ENCODE data around the gene SMIM45.

Gene SMIM45

GRCh38 chr22:41983513-41984405 lies 31.8 kb downstream of the SMIM45 start:
- H3K27me3 ChIP-seq (ENCODE audit: control insufficient read depth in 2 of 2, insufficient read depth in 2 of 2, low read length in 2 of 2), result no peaks in the 10 kb centered on the region
- no peak overlapping the region for H3K27ac ChIP-seq (ENCODE audit: low read depth in 2 of 2, low read length in 2 of 2)

GRCh38 chr22:41987276-41987675 lies 35.3 kb downstream of the SMIM45 start:
- Histone ChIP-seq H3K27ac (ENCODE audit: low read depth in 2 of 2, low read length in 2 of 2) (no peak overlapping the region), H3K9ac (ENCODE audit: low read depth in 1 of 2, low read length in 2 of 2) (no peak overlapping the region), H3K36me3 (ENCODE audit: control insufficient read depth in 2 of 2, insufficient read depth in 2 of 2, low read length in 2 of 2) (no peaks in the 10 kb centered on the region), H3K27me3 (ENCODE audit: control insufficient read depth in 2 of 2, insufficient read depth in 2 of 2, low read length in 2 of 2) (peaks cover 0 to 4% of the 10 kb centered on the region in 2 donors), H3K4me1 (ENCODE audit: control insufficient read depth in 2 of 2, insufficient read depth in 2 of 2, low read length in 2 of 2) (no peaks in the 10 kb centered on the region), H3K9me3 (ENCODE audit: control insufficient read depth in 2 of 2, low read length in 2 of 2) (no peaks in the 10 kb centered on the region), H3K4me3 (ENCODE audit: low read length in 2 of 2) (no peak overlapping the region)

More at GRCh38 chr22:41983513-41984405, 31.8 kb downstream of the SMIM45 start:
- Histone ChIP-seq H3K4me1 (ENCODE audit: control insufficient read depth in 2 of 2, insufficient read depth in 2 of 2, low read length in 2 of 2) (no peaks in the 10 kb centered on the region), H3K9me3 (ENCODE audit: control insufficient read depth in 2 of 2, low read length in 2 of 2) (no peaks in the 10 kb centered on the region), H3K36me3 (ENCODE audit: control insufficient read depth in 2 of 2, insufficient read depth in 2 of 2, low read length in 2 of 2) (no peaks in the 10 kb centered on the region), H3K4me3 (ENCODE audit: low read length in 2 of 2) (no peak overlapping the region), H3K9ac (ENCODE audit: low read depth in 1 of 2, low read length in 2 of 2) (no peak overlapping the region)

- peaks cover 0 to 4% of the 10 kb centered on the region in 2 donors for H3K27me3 ChIP-seq (ENCODE audit: control insufficient read depth in 2 of 2, insufficient read depth in 2 of 2, low read length in 2 of 2)
- no peak overlapping the region for H3K9ac ChIP-seq (ENCODE audit: low read depth in 1 of 2, low read length in 2 of 2)
- H3K9me3 ChIP-seq (ENCODE audit: control insufficient read depth in 2 of 2, low read length in 2 of 2), result no peaks in the 10 kb centered on the region
- H3K4me3 ChIP-seq (ENCODE audit: low read length in 2 of 2), result no peak overlapping the region
- no peaks in the 10 kb centered on the region for H3K4me1 ChIP-seq (ENCODE audit: control insufficient read depth in 2 of 2, insufficient read depth in 2 of 2, low read length in 2 of 2)
- H3K36me3 ChIP-seq (ENCODE audit: control insufficient read depth in 2 of 2, insufficient read depth in 2 of 2, low read length in 2 of 2), result no peaks in the 10 kb centered on the region
- no peak overlapping the region for H3K27ac ChIP-seq (ENCODE audit: low read depth in 2 of 2, low read length in 2 of 2)
Observed at GRCh38 chr22:41989246-41989645, 37.3 kb downstream of the SMIM45 start.

GRCh38 chr22:41991111-41991510 lies 39.2 kb downstream of the SMIM45 start:
- no peak overlapping the region for H3K4me3 ChIP-seq (ENCODE audit: low read length in 2 of 2)
- H3K27ac ChIP-seq (ENCODE audit: low read depth in 2 of 2, low read length in 2 of 2), result no peak overlapping the region
- H3K9me3 ChIP-seq (ENCODE audit: control insufficient read depth in 2 of 2, low read length in 2 of 2), result no peaks in the 10 kb centered on the region
- H3K36me3 ChIP-seq (ENCODE audit: control insufficient read depth in 2 of 2, insufficient read depth in 2 of 2, low read length in 2 of 2), result no peaks in the 10 kb centered on the region
- no peaks in the 10 kb centered on the region for H3K4me1 ChIP-seq (ENCODE audit: control insufficient read depth in 2 of 2, insufficient read depth in 2 of 2, low read length in 2 of 2)
- H3K27me3 ChIP-seq (ENCODE audit: control insufficient read depth in 2 of 2, insufficient read depth in 2 of 2, low read length in 2 of 2), result peaks cover 0 to 4% of the 10 kb centered on the region in 2 donors
- no peak overlapping the region for H3K9ac ChIP-seq (ENCODE audit: low read depth in 1 of 2, low read length in 2 of 2)

GRCh38 chr22:41992496-41992895 lies 40.5 kb downstream of the SMIM45 start:
- Histone ChIP-seq H3K27me3 (ENCODE audit: control insufficient read depth in 2 of 2, insufficient read depth in 2 of 2, low read length in 2 of 2) (peaks cover 0 to 4% of the 10 kb centered on the region in 2 donors), H3K27ac (ENCODE audit: low read depth in 2 of 2, low read length in 2 of 2) (no peak overlapping the region), H3K36me3 (ENCODE audit: control insufficient read depth in 2 of 2, insufficient read depth in 2 of 2, low read length in 2 of 2) (no peaks in the 10 kb centered on the region), H3K9ac (ENCODE audit: low read depth in 1 of 2, low read length in 2 of 2) (no peak overlapping the region), H3K9me3 (ENCODE audit: control insufficient read depth in 2 of 2, low read length in 2 of 2) (no peaks in the 10 kb centered on the region), H3K4me1 (ENCODE audit: control insufficient read depth in 2 of 2, insufficient read depth in 2 of 2, low read length in 2 of 2) (no peaks in the 10 kb centered on the region), H3K4me3 (ENCODE audit: low read length in 2 of 2) (no peak overlapping the region)

GRCh38 chr22:41995211-41995610 lies 43.3 kb downstream of the SMIM45 start:
- no peak overlapping the region for H3K4me3 ChIP-seq (ENCODE audit: low read length in 2 of 2)
- H3K27me3 ChIP-seq (ENCODE audit: control insufficient read depth in 2 of 2, insufficient read depth in 2 of 2, low read length in 2 of 2), result no peaks in the 10 kb centered on the region
- no peak overlapping the region for H3K27ac ChIP-seq (ENCODE audit: low read depth in 2 of 2, low read length in 2 of 2)
- no peaks in the 10 kb centered on the region for H3K9me3 ChIP-seq (ENCODE audit: control insufficient read depth in 2 of 2, low read length in 2 of 2)
- no peaks in the 10 kb centered on the region for H3K36me3 ChIP-seq (ENCODE audit: control insufficient read depth in 2 of 2, insufficient read depth in 2 of 2, low read length in 2 of 2)
- H3K9ac ChIP-seq (ENCODE audit: low read depth in 1 of 2, low read length in 2 of 2), result no peak overlapping the region
- peaks cover 0 to 12% of the 10 kb centered on the region in 2 donors for H3K4me1 ChIP-seq (ENCODE audit: control insufficient read depth in 2 of 2, insufficient read depth in 2 of 2, low read length in 2 of 2)

GRCh38 chr22:41996826-41997225 lies 44.9 kb downstream of the SMIM45 start:
- no peaks in the 10 kb centered on the region for H3K36me3 ChIP-seq (ENCODE audit: control insufficient read depth in 2 of 2, insufficient read depth in 2 of 2, low read length in 2 of 2)
- no peaks in the 10 kb centered on the region for H3K9me3 ChIP-seq (ENCODE audit: control insufficient read depth in 2 of 2, low read length in 2 of 2)
- H3K27me3 ChIP-seq (ENCODE audit: control insufficient read depth in 2 of 2, insufficient read depth in 2 of 2, low read length in 2 of 2), result no peaks in the 10 kb centered on the region
- H3K9ac ChIP-seq (ENCODE audit: low read depth in 1 of 2, low read length in 2 of 2), result no peak overlapping the region
- H3K27ac ChIP-seq (ENCODE audit: low read depth in 2 of 2, low read length in 2 of 2), result no peak overlapping the region
- H3K4me1 ChIP-seq (ENCODE audit: control insufficient read depth in 2 of 2, insufficient read depth in 2 of 2, low read length in 2 of 2), result peaks cover 0 to 12% of the 10 kb centered on the region in 2 donors
- no peak overlapping the region for H3K4me3 ChIP-seq (ENCODE audit: low read length in 2 of 2)

- H3K4me3 ChIP-seq (ENCODE audit: low read length in 2 of 2), result peak within 1 kb of the TSS; percentile 67 to 77
- peaks cover 0 to 12% of the 10 kb centered on the region in 2 donors for H3K4me1 ChIP-seq (ENCODE audit: control insufficient read depth in 2 of 2, insufficient read depth in 2 of 2, low read length in 2 of 2)
- H3K27me3 ChIP-seq (ENCODE audit: control insufficient read depth in 2 of 2, insufficient read depth in 2 of 2, low read length in 2 of 2), result no peaks in the 10 kb centered on the region
- peak within 1 kb of the TSS; percentile 56 to 60 for H3K9ac ChIP-seq (ENCODE audit: low read depth in 1 of 2, low read length in 2 of 2)
- no peaks in the 10 kb centered on the region for H3K36me3 ChIP-seq (ENCODE audit: control insufficient read depth in 2 of 2, insufficient read depth in 2 of 2, low read length in 2 of 2)
- H3K9me3 ChIP-seq (ENCODE audit: control insufficient read depth in 2 of 2, low read length in 2 of 2), result no peaks in the 10 kb centered on the region
- peak within 1 kb of the TSS in 1 of 2 donors; percentile 9 for H3K27ac ChIP-seq (ENCODE audit: low read depth in 2 of 2, low read length in 2 of 2)
Observed at GRCh38 chr22:41998361-41999261, 46.7 kb downstream of the SMIM45 start, which contains the start of gene WBP2NL. Gene WBP2NL, plus strand, starts transcription at chr22:41998788. Its CDS starts 31 bp downstream, at chr22:41998819.

- H3K27me3 ChIP-seq (ENCODE audit: control insufficient read depth in 2 of 2, insufficient read depth in 2 of 2, low read length in 2 of 2), result no peaks in the 10 kb centered on the region
- H3K36me3 ChIP-seq (ENCODE audit: control insufficient read depth in 2 of 2, insufficient read depth in 2 of 2, low read length in 2 of 2), result no peaks in the 10 kb centered on the region
- H3K9me3 ChIP-seq (ENCODE audit: control insufficient read depth in 2 of 2, low read length in 2 of 2), result no peaks in the 10 kb centered on the region
- peaks cover 0 to 12% of the 10 kb centered on the region in 2 donors for H3K4me1 ChIP-seq (ENCODE audit: control insufficient read depth in 2 of 2, insufficient read depth in 2 of 2, low read length in 2 of 2)
- no peak overlapping the region for H3K27ac ChIP-seq (ENCODE audit: low read depth in 2 of 2, low read length in 2 of 2)
- H3K4me3 ChIP-seq (ENCODE audit: low read length in 2 of 2), result no peak overlapping the region
- H3K9ac ChIP-seq (ENCODE audit: low read depth in 1 of 2, low read length in 2 of 2), result no peak overlapping the region
Observed at GRCh38 chr22:42000466-42000865, 48.5 kb downstream of the SMIM45 start.

- H3K4me3 ChIP-seq (ENCODE audit: low read length in 2 of 2), result no peak overlapping the region
- no peaks in the 10 kb centered on the region for H3K27me3 ChIP-seq (ENCODE audit: control insufficient read depth in 2 of 2, insufficient read depth in 2 of 2, low read length in 2 of 2)
- H3K9ac ChIP-seq (ENCODE audit: low read depth in 1 of 2, low read length in 2 of 2), result no peak overlapping the region
- H3K36me3 ChIP-seq (ENCODE audit: control insufficient read depth in 2 of 2, insufficient read depth in 2 of 2, low read length in 2 of 2), result no peaks in the 10 kb centered on the region
- H3K4me1 ChIP-seq (ENCODE audit: control insufficient read depth in 2 of 2, insufficient read depth in 2 of 2, low read length in 2 of 2), result peaks cover 0 to 12% of the 10 kb centered on the region in 2 donors
- no peak overlapping the region for H3K27ac ChIP-seq (ENCODE audit: low read depth in 2 of 2, low read length in 2 of 2)
- H3K9me3 ChIP-seq (ENCODE audit: control insufficient read depth in 2 of 2, low read length in 2 of 2), result no peaks in the 10 kb centered on the region
Observed at GRCh38 chr22:42001121-42001520, 49.2 kb downstream of the SMIM45 start.

Measured in mucosa of rectum (tissue), 2 donors.